Cerebellar nuclear complex (tissue), 1 donor: ENCODE data around the gene TBL3.

ENCODE experiments used
- DNase-seq, 2 experiments: peaks; one replicate each; lab custom pipeline; 2025; lab: John Stamatoyannopoulos, UW

Gene TBL3

GRCh38 chr16:1964506-1965395, 7.1 kb upstream of the TBL3 start, which contains the start of gene RPS2:
RPS2 (minus strand) TSS chr16:1964826; CDS start chr16:1964625, 201 bp downstream.
- peak; percentile 91 to 94 for DNase-seq

GRCh38 chr16:1965396-1966001, 6.4 kb upstream of the TBL3 start:
- DNase-seq, result no peak

- DNase-seq, result no peak
These were observed 5.4 kb upstream of the TBL3 start, which contains the start of gene RNF151 for GRCh38 chr16:1966460-1966859. RNF151 (plus strand) TSS chr16:1966856; CDS start chr16:1966882, 26 bp downstream.

- no peak for DNase-seq
These were observed 3.5 kb upstream of the TBL3 start for GRCh38 chr16:1968146-1968953.

DNA sequence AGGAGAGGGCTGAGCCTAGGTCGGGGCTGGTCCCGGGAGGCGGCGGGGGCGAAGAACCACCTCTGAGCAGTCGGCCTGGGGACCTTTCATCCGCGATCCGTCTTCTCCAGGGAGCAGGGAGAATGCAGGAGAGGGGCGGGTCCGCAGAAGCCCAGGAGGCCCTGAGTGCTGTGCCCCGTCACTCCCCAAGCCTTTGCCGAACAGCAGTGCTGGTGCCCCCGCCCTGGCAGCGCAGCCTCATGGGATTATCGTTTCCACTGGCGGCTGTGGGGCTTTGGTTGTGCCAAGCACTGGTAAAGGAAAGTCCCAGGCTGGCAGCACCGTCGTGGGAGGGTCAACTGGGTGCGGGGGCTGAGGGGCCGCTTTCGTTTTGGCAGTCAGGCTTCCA, 631 bp downstream of the TBL3 start:
- no peak for DNase-seq

DNA sequence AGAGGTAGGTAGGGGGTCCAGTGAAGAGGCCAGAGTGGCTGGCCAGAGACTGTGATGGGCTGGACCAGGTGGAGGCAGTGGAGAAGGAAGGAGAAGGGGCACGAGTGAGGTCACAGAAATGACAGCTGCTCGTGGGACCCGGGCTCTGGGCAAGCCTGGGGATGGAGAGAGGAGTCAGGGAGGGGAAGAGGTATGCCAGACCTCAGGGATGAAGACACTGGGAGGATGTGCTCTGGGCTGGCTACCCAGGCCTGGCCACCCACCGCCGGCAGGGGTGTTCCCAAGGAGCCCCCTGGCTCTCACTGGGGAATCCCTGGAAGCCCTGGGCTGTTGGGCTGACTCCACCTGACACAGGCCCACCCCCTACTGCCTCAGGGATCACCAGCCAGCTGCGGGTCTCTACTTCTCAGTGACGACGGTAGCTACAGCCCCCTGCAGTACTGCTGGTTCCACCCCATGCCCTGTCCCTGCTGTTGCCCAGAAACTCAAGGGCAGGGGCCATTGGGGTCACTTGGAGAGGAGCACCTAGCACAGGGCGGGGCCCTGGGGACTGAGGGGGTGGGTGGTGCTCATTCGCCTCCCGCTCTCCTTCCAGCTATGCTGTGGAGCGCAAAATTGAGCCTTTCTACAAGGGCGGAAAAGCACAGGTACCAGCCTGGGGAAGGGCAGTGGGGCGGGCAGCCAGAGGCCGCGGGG, 1.8 kb downstream of the TBL3 start:
- no peak for DNase-seq

- DNase-seq, result no peak
These were observed 2.6 kb downstream of the TBL3 start for GRCh38 chr16:1974157-1975070.

GRCh38 chr16:1975432-1976215, 3.8 kb downstream of the TBL3 start:
- DNase-seq, result no peak

GRCh38 chr16:1976216-1976520, 4.3 kb downstream of the TBL3 start:
- no peak for DNase-seq

DNA sequence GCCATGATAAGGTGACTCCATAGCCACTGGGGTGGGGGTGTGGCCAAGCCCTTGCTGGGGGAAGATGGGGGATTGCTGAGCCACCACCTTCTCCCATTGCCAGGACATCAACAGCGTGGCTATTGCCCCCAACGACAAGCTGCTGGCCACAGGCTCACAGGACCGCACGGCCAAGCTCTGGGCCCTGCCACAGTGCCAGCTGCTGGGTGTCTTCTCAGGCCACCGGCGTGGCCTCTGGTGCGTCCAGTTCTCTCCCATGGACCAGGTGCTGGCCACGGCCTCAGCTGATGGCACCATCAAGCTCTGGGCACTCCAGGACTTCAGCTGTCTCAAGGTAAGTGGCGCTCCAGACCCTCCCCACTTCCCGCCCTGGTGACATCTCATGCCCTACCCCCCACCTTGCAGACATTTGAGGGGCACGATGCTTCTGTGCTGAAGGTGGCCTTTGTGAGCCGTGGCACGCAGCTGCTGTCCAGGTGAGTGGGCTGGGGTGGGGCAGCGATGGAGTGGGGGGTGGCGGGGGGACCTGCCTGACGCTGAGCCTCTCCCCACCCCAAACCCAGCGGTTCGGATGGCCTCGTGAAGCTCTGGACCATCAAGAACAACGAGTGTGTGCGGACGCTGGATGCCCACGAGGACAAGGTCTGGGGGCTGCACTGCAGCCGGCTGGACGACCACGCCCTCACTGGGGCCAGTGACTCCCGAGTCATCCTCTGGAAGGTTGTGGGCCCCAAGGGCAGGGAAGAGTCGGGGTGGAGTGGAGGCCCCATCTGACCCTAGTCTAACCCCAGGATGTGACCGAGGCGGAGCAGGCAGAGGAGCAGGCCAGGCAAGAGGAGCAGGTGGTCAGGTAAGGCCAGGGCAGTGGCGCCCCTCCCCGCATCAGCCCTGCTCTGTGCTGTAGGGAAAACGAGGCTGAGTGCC, 5.4 kb downstream of the TBL3 start:
- no peak for DNase-seq

GRCh38 chr16:1977875-1978268, 6.0 kb downstream of the TBL3 start:
- DNase-seq, result no peak

GRCh38 chr16:1978476-1979120, 6.7 kb downstream of the TBL3 start:
- DNase-seq, result no peak

GRCh38 chr16:1979271-1980029, 7.6 kb downstream of the TBL3 start:
- no peak for DNase-seq

DNA sequence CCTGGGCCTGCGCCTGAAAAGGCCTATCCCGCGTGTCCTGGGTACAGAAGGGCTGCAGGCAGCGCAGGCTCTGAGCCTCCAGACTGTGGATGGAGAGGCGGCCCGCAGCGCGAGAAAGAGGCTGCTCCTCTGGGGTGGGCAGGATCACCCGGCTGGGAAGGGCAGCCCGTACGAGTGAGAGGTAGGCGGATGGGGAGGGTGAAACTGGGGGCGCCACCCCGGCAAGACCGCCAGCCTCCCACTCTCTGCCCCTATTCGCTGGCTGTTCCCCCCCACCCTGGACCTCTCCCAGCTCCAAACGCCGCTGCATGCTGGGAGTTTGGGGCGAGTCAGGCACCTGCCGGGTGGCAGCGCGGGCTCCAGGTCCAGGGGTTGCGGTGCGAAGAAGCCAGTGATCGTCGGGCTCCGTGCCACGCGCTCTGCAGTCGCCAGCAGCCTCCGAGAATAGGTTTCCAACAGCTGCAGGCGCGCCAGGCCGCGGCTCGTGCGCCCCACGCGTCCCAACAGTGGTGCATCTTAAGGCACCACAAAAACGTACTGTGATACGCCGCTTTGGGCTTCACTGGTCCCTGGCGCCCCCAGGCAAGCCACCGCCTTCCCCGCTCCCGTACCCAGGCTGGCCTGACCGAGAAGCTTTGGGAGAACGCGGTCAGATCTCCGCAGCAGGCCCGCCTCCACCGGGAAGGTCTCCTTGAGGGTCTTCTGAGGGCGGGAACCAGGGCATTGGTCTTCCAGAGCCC, 8.3 kb downstream of the TBL3 start:
- no peak for DNase-seq

DNA sequence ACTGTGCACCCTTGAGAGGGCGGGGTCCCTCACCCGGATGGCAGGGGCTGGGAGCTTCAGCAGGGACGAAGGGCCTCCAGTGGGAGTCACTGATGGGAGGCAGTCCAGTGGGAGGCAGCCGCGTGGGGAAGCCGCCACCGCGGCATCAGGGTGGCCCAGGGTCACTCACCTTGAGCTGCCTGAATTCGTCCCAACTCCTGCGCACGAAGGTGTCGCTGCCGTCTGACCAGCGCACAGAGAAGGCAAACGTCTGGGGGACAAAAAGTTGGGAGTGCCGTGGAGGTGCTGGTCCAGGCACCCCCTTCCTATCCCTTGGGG, 8.9 kb downstream of the TBL3 start:
- DNase-seq, result no peak

DNA sequence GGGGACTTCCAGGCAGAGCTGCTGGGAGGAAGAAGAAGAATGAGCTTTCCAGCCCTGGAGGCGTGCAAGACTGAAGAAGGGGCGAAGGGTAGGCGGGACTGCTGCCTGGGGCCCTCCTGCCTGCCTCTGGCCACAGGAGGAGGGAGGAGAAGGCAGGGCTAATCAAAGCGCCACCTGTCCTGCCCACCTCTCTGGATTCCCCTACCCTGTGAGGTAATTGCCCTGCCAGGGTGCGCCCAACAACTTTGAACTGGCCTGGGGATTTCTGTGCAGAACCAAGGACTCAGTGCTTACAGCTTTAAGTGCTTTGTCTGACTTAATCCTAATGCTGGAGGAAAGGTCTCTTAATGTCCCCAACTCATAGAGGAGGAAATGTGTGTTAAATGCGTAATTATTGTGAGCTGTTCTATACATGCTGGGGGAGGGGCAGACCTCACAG, 9.6 kb downstream of the TBL3 start, which contains the start of gene NOXO1:
Gene NOXO1 (minus strand): TSS at position 72 of the 439 bp plus-strand sequence. CDS start 290 bp downstream, outside the sequence.
- no peak for DNase-seq

DNA sequence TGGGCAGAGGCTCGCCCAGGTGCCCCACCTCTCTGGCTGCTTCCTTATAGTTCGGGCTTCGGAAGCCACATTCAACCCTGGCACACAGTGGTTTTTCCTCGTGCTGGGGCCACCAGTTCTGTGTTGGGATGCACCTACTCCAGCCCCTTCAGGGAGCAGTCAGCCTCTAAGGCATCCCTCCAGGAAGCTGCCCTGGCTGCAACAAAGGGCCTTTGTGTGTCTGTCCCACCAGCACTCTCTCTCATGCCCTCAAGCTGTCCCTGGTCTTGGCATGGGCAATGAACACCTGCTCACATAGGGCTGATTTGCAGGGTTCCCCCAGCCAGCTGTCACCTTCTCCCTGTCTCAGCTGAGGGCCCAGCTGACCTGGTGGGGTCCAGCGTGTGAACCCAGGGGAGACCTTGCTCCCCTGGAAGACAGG, 10.2 kb downstream of the TBL3 start:
- DNase-seq, result no peak
